ENCODE measurements around the gene ITPK1.

The ITPK1 gene

GRCh38 chr14:92922883-92923743 lies 192.6 kb downstream of the ITPK1 start, which contains the start of gene CHGA:
TSS of gene CHGA (plus strand) at chr14:92923150. CDS start at chr14:92923360, 210 bp downstream.
- no peak for TF ChIP-seq CTCF (IDR thresholded peaks at IDR 0.05; ENCODE audit: control extremely low read depth, extremely low read depth, low read depth, missing control alignments)
- POLR2A ChIA-PET: interaction anchor here (0.6 kb wide), 1 partner anchor 31 kb away, joined by 8 read pairs; no protein-coding TSS in a partner anchor
- peak; percentile 81 for DNase-seq (ENCODE audit: extremely low spot score)
- CTCF ChIA-PET: no interaction called here

DNA sequence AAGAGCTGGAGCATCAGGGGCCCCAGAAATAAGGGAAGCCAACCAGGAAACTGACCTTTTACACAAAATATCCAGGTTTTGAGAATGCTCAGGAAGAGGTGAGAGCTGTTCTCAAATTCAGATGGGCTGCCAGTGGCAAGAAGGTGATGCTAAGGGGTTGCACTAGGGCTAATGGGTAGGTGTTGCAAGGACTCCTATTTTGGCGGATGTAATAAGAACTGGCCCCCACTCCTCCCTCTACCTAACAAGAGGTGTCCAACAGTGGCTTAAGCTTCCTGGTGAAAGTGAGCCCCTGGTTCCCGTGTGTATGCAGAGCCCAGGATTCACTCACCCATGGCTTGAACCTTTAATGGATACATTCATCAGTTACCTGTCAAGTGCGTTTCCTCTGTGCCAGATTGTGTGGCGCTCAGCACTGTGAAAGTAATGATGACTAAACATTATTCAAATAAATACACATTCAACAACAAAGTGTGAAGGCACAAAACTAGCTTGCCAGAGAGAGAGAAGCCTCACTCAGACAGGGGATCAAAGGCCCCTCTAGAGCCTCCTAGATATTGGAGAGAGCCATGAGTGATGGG lies 193.5 kb downstream of the ITPK1 start:
- POLR2A ChIA-PET: interaction anchor here (0.6 kb wide), 1 partner anchor 32 kb away, joined by 8 read pairs; no protein-coding TSS in a partner anchor
- DNase-seq (ENCODE audit: extremely low spot score): no peak
- CTCF ChIA-PET: no interaction called here
- TF ChIP-seq CTCF (IDR thresholded peaks at IDR 0.05; ENCODE audit: control extremely low read depth, extremely low read depth, low read depth, missing control alignments): no peak

DNA sequence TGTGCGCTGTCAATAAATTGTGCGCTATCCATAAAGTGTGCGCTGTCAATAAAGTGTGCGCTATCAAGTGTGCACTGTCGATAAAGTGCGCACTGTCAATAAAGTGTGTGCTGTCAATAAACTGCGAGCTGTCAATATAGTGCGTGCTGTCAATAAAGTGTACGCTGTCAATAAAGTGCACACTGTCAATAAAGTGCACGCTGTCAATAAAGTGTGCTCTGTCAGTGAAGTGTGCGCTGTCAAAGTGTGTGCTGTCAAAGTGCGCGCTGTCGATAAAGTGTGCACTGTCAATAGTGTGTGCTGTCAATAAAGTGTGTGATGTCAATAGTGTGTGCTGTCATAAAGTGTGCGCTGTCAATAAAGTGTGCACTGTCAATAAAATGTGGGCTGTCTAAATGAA lies 195.7 kb downstream of the ITPK1 start:
- POLR2A ChIA-PET: no interaction called here
- no peak for TF ChIP-seq CTCF (IDR thresholded peaks at IDR 0.05; ENCODE audit: control extremely low read depth, extremely low read depth, low read depth, missing control alignments)
- CTCF ChIA-PET: no interaction called here
- no peak for DNase-seq (ENCODE audit: extremely low spot score)

GRCh38 chr14:92917956-92918355 lies 197.8 kb downstream of the ITPK1 start:
- ChIA-PET CTCF (interaction anchor here (1.2 kb wide), 1 partner anchor 12 kb away, joined by 3 read pairs; no protein-coding TSS in a partner anchor), POLR2A (no interaction called here)
- TF ChIP-seq CTCF (IDR thresholded peaks at IDR 0.05; ENCODE audit: control extremely low read depth, extremely low read depth, low read depth, missing control alignments): no peak
- DNase-seq (ENCODE audit: extremely low spot score): no peak

DNA sequence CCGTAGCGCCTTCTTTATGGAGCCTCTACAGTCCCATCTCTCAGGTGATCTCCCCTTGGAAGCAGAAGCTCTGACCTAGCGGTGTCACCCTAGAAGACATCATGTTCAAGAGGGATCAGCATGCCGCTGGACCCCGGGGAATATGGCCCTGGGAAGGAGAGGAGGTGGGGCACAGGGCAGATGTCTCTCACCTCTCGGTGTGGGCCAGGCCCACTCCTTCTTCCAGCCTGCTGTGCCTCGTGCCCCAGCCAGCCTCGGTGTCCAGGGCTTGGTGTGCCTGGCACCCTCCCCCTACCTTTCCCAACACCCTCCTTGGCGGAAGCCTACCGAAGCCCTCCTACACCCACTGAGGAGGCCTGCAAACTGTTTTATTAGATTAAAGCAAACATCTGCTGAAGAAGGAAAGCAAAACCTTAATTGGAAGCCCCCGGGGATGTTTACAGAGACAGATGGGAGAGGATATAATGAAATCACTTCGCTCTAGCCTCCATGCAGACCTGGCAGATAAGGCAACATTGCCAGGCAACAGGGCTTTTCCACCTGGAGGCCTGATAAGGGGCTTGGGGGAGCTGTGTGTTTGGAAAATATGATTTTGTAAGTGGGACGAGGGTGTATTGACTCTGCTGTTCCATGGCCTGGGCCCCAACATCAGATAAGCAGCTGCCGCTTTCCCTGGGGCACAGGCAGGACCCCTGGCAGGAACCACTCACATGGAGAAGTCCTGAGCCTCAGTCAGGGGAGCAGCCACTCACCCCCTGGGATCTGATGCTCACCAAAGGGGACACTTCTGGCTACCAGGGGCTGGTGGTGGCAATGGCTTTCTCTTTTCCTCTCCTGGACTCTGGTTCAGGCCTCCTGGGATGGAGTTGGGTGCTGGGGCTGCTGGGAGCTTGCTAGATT lies 198.4 kb downstream of the ITPK1 start:
- TF ChIP-seq CTCF (IDR thresholded peaks at IDR 0.05; ENCODE audit: control extremely low read depth, extremely low read depth, low read depth, missing control alignments): no peak
- DNase-seq (ENCODE audit: extremely low spot score): no peak
- CTCF ChIA-PET: interaction anchor here (0.6 to 1.2 kb wide), 2 partner anchors 12 to 19 kb away, joined by 3 read pairs; no protein-coding TSS in a partner anchor
- POLR2A ChIA-PET: no interaction called here

DNA sequence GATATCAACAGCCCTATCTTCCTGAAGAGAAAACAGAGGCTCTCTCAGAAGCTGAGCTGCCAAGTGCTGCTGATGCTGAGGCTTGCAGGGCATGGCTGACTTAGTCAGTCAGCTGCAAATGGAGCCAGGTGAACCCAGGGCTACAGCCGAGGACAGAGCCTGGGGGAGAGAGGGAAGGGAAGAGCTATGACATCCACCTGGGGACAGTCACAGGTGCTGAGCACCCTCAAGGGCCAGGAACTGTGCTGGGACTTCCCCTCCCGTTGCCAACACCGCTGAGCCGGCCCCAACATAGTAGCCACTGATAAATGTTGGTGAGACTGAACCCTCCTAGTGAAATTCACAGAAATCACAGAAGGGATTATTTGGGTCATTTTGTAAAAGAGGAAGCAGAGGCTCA lies 199.5 kb downstream of the ITPK1 start:
- no peak for TF ChIP-seq CTCF (IDR thresholded peaks at IDR 0.05; ENCODE audit: control extremely low read depth, extremely low read depth, low read depth, missing control alignments)
- ChIA-PET POLR2A (no interaction called here), CTCF (interaction anchor here (1.0 to 1.6 kb wide), 3 partner anchors 9 to 11 kb away, joined by 3 to 4 read pairs (median 3); no protein-coding TSS in a partner anchor)
- no peak for DNase-seq (ENCODE audit: extremely low spot score)
